ENCODE results near the gene IZUMO1.

The IZUMO1 gene

DNA sequence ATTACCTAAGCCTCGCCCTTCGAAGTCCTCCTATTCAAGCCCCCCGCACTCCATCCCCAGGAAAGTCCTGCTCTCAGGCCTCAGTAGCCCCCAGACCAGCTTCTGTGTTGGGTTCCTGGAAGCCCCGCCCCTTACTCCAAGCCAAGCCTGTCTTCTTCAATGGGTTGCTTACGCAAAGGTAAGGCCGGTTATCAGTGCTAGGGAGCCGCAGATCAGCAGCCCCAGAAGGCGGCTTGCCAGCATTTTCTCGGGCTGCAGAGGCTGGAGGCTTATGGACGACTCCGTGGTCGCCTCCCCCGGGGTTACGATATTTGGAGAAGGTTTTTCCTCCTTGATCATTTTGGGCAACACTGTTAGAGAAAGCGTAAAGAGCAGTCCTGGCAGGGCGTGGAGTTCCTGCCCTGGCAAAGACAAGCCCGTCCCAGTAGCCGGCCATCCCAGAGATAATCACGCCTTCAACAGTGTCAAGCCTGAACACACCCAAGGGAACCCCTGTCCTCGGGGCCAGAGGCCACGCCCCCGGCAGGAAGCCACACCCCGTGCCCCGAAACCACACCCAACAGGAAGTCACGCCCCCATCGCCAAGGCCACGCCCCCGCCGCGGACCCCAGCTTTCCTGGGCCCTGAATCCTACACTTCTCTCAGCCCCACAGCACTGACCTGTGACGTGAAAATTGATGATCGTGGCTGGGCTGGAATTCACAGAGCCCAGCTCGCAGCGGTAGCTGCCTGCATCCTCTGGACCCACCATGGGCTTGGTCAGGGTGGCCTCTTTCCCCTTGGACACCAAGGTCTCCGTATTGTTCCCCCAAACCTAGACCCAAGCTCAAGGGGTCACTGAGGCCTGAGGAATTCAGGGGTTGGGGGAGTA, 5.3 kb downstream of the IZUMO1 start:
- DNase-seq (ENCODE audit: low read depth) = no peak
- no peak overlapping the region for H3K4me3 ChIP-seq (ENCODE audit: low read depth, low read length)

DNA sequence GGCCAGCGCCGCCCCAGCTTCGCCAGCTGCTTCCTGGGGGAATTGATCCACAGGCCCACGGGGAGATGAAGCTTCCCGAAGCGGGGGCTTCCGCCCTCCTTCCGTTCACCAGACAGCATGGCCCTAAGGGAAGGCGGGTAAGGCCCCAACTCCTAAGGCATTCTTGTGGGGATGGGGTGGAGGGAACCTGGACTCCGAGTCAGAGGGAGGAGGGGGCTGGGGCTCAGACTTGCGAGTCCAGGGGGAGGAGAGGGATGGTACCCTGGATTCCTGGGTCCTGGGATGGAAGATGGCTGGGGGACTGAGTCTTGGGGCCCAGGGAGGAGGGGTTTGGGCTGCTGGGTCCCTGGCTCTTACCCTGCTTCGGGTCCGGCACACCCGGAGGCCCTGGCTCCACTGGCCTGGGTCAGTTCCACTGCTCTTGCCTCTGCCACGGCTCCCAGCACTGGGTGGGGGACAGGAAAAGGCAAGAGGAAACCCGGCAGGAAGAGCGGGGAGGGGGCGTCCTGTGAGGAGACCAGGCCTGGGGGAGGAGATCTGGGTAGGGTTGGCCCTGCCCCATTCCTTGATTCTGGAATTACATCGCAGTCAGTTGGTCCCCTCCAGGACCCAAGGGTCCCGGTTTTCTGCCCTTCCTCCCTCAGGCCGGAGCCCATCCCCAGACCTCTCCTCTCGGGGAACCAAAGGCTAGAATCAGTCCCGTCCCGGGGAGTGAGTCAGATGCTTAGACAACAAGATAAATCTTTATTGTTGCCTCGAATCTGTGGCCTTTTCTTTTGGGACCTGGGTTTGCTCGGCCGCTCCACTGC, 6.3 kb downstream of the IZUMO1 start, which contains the start of gene RASIP1:
Gene RASIP1, minus strand, starts transcription at position 447 of the 809 bp plus-strand sequence. Its CDS starts 328 bp downstream, at position 119.
- H3K4me3 ChIP-seq (ENCODE audit: low read depth, low read length) = no peak within 1 kb of the TSS; the same call in 1 of the 2 replicates
- TF ChIP-seq, protein P1, sequence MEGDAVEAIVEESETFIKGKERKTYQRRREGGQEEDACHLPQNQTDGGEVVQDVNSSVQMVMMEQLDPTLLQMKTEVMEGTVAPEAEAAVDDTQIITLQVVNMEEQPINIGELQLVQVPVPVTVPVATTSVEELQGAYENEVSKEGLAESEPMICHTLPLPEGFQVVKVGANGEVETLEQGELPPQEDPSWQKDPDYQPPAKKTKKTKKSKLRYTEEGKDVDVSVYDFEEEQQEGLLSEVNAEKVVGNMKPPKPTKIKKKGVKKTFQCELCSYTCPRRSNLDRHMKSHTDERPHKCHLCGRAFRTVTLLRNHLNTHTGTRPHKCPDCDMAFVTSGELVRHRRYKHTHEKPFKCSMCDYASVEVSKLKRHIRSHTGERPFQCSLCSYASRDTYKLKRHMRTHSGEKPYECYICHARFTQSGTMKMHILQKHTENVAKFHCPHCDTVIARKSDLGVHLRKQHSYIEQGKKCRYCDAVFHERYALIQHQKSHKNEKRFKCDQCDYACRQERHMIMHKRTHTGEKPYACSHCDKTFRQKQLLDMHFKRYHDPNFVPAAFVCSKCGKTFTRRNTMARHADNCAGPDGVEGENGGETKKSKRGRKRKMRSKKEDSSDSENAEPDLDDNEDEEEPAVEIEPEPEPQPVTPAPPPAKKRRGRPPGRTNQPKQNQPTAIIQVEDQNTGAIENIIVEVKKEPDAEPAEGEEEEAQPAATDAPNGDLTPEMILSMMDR (IDR thresholded peaks at IDR 0.05; ENCODE audit: low read depth, low read length, missing control alignments) = no peak
- DNase-seq (ENCODE audit: low read depth) = no peak

More for the DNA sequence above, 5.3 kb downstream of the IZUMO1 start:
- TF ChIP-seq, protein P1 (IDR thresholded peaks at IDR 0.05; ENCODE audit: low read depth, low read length, missing control alignments) = no peak

DNA sequence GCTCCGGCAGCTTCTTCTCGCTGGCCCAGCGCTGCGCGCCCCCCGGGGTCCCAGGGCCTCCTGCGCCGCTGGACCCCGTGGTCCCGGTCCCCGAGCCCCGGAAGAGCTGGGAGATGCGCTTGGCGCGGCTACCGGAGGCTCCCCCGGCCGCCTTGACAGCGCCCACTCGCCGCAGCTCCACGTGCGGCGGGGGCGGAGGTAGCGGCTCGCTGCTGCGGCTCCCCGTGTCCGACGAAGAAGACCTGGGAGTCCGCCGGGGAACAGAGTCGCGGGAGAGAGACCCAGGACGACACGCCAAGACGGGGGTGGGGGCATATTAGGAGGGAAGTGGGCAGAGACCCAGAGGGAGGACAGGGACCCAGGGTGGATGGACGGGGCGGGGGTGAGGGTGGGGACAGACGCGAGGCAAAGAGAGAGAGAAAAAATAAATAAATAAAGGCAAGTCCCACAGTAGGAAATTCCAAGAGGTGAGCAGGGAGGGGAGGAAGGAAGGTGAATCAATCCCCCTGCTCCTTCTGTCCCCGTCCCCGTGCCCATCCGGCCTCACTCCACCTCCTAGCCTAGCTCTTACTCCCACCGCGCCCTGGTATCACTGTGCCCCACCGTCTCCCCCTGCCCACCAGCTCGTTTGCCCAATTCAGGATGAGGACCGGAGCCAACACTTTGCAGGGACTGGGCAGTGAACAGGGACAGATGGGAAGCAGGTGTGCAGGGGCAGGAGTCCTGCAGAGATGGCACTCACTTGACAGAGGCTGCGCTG, 7.1 kb downstream of the IZUMO1 start:
- peak overlapping the region; percentile 55 for H3K4me3 ChIP-seq (ENCODE audit: low read depth, low read length)
- DNase-seq (ENCODE audit: low read depth) = no peak
- TF ChIP-seq, protein P1 (IDR thresholded peaks at IDR 0.05; ENCODE audit: low read depth, low read length, missing control alignments) = no peak

DNA sequence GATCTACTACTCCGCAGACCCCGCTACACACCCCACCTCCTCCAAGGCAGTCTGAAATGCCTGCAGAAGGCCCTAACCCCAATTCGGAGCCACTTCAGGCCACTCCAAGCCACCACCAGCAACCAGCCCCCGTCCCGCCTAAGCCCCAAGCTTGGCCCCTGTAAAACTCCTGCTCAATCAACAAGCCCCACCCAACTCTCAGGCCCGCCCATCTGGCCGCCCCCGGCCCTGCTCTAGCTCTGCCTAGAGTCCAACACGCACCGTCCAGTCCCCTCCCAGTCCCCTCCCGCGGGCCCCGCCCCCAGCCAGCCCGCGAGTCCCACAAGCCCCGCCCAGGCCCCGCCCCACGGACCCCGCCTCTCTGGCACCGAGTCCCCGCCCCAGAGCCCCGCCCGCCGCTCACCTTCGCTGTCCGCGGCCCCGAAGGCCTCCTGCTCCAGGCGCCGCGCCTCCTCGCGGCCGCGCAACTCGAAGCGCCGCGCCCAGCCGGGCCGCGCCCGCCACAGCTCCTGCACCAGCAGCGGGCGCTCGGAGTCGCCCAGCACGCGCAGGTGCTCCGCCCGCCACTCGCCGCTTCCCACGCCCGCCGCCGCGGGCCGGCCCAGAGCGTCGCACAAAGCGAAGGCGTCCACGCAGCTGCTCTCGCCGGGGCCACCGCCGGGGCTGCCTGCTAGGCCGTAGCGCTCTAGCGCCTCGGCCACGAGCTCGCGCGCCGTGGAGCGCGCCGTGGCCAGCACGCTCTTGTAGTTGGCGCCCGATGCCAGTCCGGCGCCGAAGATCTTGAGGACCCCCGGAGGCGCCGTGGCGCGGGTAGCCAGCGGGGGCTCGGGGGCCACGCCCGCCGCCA, 7.9 kb downstream of the IZUMO1 start:
- H3K4me3 ChIP-seq (ENCODE audit: low read depth, low read length) = peak overlapping the region; percentile 55
- DNase-seq (ENCODE audit: low read depth) = no peak
- TF ChIP-seq, protein P1 (IDR thresholded peaks at IDR 0.05; ENCODE audit: low read depth, low read length, missing control alignments) = peak; percentile 39

DNA sequence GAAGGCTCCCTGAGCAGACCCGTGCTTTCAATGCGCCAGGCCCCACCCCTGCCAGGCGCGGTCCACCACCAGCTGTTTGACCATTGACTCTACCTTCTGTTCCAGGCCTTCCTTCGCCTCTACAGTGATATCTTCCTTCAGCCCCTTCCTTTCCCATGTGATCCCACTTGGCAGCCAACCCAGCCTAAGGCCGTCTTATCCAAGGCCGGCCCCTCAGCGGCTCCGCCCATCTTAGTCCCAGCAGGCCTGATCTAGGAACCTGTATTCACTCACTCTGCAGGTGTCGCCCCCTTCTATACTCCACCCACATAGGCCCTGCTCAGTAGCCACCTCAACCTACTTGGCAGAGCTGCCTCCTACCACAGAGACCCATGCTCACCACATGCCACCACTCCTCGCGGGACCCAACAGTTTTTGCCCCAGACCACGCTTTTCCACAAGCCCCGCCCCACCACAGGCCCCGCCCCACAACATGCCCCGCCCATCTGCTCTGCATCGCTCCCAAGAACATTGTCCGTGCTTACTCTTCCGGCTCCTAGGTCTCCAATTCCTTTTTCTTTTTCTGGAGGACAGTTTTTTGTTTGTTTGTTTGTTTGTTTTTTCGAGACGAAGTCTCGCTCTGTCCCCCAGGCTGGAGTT, 9.2 kb downstream of the IZUMO1 start:
- H3K4me3 ChIP-seq (ENCODE audit: low read depth, low read length) = no peak overlapping the region
- no peak for DNase-seq (ENCODE audit: low read depth)
- TF ChIP-seq, protein P1 (IDR thresholded peaks at IDR 0.05; ENCODE audit: low read depth, low read length, missing control alignments) = no peak

Data from GM12864 (cell line).